ENCODE measurements around the gene STUB1. TPM values are rescaled to one million over a fixed set of nuclear protein-coding genes. Genes with fewer than 3 reads are reported as not detected.

Gene STUB1
- total and polyA plus RNA-seq, 2 donors (not counting 1 experiment from before 2014, with no cell fraction given) = 94.3 to 116 TPM

DNA sequence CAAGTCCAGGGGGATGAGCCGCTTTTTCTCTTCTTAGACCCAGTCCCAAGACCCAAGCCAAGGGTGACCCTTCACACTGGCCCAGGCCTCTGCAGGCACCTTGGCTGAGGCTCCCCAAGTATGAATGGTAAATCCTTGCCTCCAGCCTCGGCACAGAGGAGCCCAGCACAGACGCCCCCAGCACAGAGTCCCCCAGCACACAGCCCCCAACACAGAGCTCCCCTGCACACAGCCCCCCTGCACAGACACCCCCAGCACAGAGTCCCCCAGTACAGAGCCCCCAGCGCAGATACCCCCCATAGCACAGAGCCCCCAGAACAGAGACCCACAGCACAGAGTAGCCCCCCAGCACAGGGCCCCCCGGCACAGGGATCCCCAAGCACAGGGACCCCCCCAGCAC lies 39.6 kb upstream of the STUB1 start:
- no peak for TF ChIP-seq EZH2 (IDR thresholded peaks at IDR 0.05; ENCODE audit: borderline replicate concordance, insufficient read depth, low read depth, low read length, poor library complexity, severe bottlenecking)
- TF ChIP-seq, protein P1, sequence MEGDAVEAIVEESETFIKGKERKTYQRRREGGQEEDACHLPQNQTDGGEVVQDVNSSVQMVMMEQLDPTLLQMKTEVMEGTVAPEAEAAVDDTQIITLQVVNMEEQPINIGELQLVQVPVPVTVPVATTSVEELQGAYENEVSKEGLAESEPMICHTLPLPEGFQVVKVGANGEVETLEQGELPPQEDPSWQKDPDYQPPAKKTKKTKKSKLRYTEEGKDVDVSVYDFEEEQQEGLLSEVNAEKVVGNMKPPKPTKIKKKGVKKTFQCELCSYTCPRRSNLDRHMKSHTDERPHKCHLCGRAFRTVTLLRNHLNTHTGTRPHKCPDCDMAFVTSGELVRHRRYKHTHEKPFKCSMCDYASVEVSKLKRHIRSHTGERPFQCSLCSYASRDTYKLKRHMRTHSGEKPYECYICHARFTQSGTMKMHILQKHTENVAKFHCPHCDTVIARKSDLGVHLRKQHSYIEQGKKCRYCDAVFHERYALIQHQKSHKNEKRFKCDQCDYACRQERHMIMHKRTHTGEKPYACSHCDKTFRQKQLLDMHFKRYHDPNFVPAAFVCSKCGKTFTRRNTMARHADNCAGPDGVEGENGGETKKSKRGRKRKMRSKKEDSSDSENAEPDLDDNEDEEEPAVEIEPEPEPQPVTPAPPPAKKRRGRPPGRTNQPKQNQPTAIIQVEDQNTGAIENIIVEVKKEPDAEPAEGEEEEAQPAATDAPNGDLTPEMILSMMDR (IDR thresholded peaks at IDR 0.05) = no peak
- Mint-ChIP-seq H3K4me1 (peaks cover 24% of the 10 kb centered on the region), H3K9me3 (ENCODE audit: insufficient read depth) (no peaks in the 10 kb centered on the region), H3K27ac (no peak overlapping the region), H3K4me3 (no peak overlapping the region), H3K27me3 (no peaks in the 10 kb centered on the region)
- H3K4me3 ChIP-seq (ENCODE audit: control extremely low read depth in 1 of 5, extremely low read depth in 1 of 5, insufficient read depth in 1 of 5, low read depth in 2 of 5, low read length in 4 of 5) = no peak overlapping the region
- 86% methylated on average over 1 of the region's 5 CpGs for WGBS (ENCODE audit: insufficient coverage)
- H3K36me3 ChIP-seq (replicated peaks in 1 of 2; ENCODE audit: control extremely low read depth in 1 of 2, control insufficient read depth in 1 of 2, extremely low read depth in 1 of 2, insufficient read depth in 2 of 2, low read length in 1 of 2) = no peaks in the 10 kb centered on the region
- H3K4me2 ChIP-seq (replicated peaks; ENCODE audit: low read depth, low read length, poor library complexity, severe bottlenecking) = peak overlapping the region; percentile 87
- ATAC-seq (ENCODE audit: low read depth) (no peak), DNase-seq (no peak)
- intact Hi-C loops (cut with micrococcal nuclease) = loop anchor here (1.0 kb wide), 2 partner anchors 9 to 44 kb away; partner anchors contain the start of genes JMJD8 and WDR90
- peaks cover 9% of the 10 kb centered on the region for H3K79me2 ChIP-seq (ENCODE audit: control insufficient read depth, insufficient read depth, low read length)
- H3K4me1 ChIP-seq (ENCODE audit: control insufficient read depth in 2 of 2, insufficient read depth in 2 of 2, low read length in 2 of 2) = peaks cover 15 to 46% of the 10 kb centered on the region in 2 donors
- no peaks in the 10 kb centered on the region for H3K9me3 ChIP-seq (ENCODE audit: control extremely low read depth in 1 of 3, control insufficient read depth in 2 of 3, insufficient read depth in 1 of 3, low read length in 2 of 3)
- H4K20me1 ChIP-seq (ENCODE audit: control insufficient read depth, insufficient read depth, low read length, poor library complexity, severe bottlenecking) = peaks cover 6% of the 10 kb centered on the region
- no peak overlapping the region for H2AFZ ChIP-seq (ENCODE audit: insufficient read depth, low read depth, low read length, poor library complexity, severe bottlenecking)
- H3K9ac ChIP-seq (ENCODE audit: low read length) = no peak overlapping the region
- no peak overlapping the region for H3K27ac ChIP-seq (ENCODE audit: low read length in 2 of 2)
- ChIA-PET CTCF (no interaction called here), POLR2A (no interaction called here)
- no peaks in the 10 kb centered on the region for H3K27me3 ChIP-seq (replicated peaks in 1 of 4; ENCODE audit: control extremely low read depth in 1 of 4, control insufficient read depth in 3 of 4, insufficient read depth in 4 of 4, low read length in 3 of 4)

DNA sequence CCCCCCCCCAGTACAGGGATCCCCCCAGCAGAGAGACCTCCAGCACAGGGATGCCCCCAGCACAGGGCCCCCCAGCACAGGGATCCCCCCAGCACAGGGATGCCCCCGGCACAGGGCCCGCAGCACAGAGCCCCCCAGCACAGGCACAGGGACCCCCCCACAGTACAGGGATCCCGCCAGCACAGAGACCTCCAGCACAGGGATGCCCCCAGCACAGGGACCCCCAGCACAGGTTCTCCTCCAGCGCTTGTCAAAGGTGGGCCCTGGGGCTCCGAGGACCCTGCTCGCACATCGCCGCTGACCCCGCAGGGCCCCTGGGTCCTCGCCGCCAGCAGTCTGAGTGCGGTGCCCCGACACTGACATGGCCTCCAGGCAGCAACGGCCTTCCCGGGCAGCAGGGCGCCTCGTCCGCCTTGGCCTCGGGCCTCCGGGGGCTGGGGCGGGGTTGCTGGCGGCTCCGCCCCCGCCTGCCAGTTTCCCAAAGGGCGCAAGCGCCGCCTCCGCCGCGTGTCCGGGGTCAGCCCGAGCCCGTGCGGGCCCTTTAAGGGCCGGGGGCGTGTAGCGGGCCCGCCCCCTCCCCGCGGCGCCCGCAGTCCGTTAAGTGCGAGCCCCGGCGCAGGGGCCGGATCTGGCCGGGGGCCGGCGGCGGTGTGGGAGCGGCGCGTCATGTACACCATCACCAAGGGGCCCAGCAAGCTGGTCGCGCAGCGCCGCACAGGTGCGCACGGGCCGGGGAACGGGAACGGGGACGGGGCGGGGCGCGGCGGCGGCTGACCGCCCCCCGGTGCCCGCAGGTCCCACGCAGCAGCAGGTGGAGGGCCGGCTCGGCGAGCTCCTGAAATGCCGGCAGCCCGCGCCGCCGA lies 38.7 kb upstream of the STUB1 start, which contains the start of gene MCRIP2:
MCRIP2 (plus strand) TSS at position 503 of the 863 bp plus-strand sequence; CDS start at position 667, 164 bp downstream.
- H2AFZ ChIP-seq (ENCODE audit: insufficient read depth, low read depth, low read length, poor library complexity, severe bottlenecking) = peak within 1 kb of the TSS; percentile 79
- intact Hi-C loops (cut with micrococcal nuclease) = loop anchor here (1.0 kb wide), 2 partner anchors 8 to 43 kb away; partner anchors contain the start of genes JMJD8 and WDR90
- ChIA-PET CTCF (no interaction called here), POLR2A (interaction anchor here (0.6 kb wide), 2 partner anchors 25 to 421 kb away, joined by 3 to 4 read pairs; no protein-coding TSS in a partner anchor)
- no peaks in the 10 kb centered on the region for H3K27me3 ChIP-seq (replicated peaks in 1 of 4; ENCODE audit: control extremely low read depth in 1 of 4, control insufficient read depth in 3 of 4, insufficient read depth in 4 of 4, low read length in 3 of 4)
- no peaks in the 10 kb centered on the region for H3K9me3 ChIP-seq (ENCODE audit: control extremely low read depth in 1 of 3, control insufficient read depth in 2 of 3, insufficient read depth in 1 of 3, low read length in 2 of 3)
- H3K27ac Mint-ChIP-seq = peak within 1 kb of the TSS; percentile 61
- H4K20me1 ChIP-seq (ENCODE audit: control insufficient read depth, insufficient read depth, low read length, poor library complexity, severe bottlenecking) = peaks cover 6% of the 10 kb centered on the region
- H3K27me3 Mint-ChIP-seq = no peaks in the 10 kb centered on the region
- WGBS (ENCODE audit: insufficient coverage) = under 1% methylated on average over 79 of the region's 81 CpGs
- peak within 1 kb of the TSS; percentile 18 to 41 for H3K27ac ChIP-seq (ENCODE audit: low read length in 2 of 2)
- H3K4me1 Mint-ChIP-seq = peaks cover 23% of the 10 kb centered on the region
- H3K4me3 ChIP-seq (ENCODE audit: control extremely low read depth in 1 of 5, extremely low read depth in 1 of 5, insufficient read depth in 1 of 5, low read depth in 2 of 5, low read length in 4 of 5) = peak within 1 kb of the TSS in 4 of 5 experiments; percentile 42 to 75 (median 60)
- TF ChIP-seq EZH2 (IDR thresholded peaks at IDR 0.05; ENCODE audit: borderline replicate concordance, insufficient read depth, low read depth, low read length, poor library complexity, severe bottlenecking) = no peak
- TF ChIP-seq, protein P1 (IDR thresholded peaks at IDR 0.05) = no peak
- H3K4me2 ChIP-seq (replicated peaks; ENCODE audit: low read depth, low read length, poor library complexity, severe bottlenecking) = peak within 1 kb of the TSS; percentile 87
- H3K36me3 ChIP-seq (replicated peaks in 1 of 2; ENCODE audit: control extremely low read depth in 1 of 2, control insufficient read depth in 1 of 2, extremely low read depth in 1 of 2, insufficient read depth in 2 of 2, low read length in 1 of 2) = no peaks in the 10 kb centered on the region
- H3K79me2 ChIP-seq (ENCODE audit: control insufficient read depth, insufficient read depth, low read length) = peaks cover 6% of the 10 kb centered on the region
- peak within 1 kb of the TSS; percentile 73 for H3K9ac ChIP-seq (ENCODE audit: low read length)
- peak within 1 kb of the TSS; percentile 74 for H3K4me3 Mint-ChIP-seq
- no peaks in the 10 kb centered on the region for H3K9me3 Mint-ChIP-seq (ENCODE audit: insufficient read depth)
- peak; percentile 73 for DNase-seq
- peaks cover 15 to 44% of the 10 kb centered on the region in 2 donors for H3K4me1 ChIP-seq (ENCODE audit: control insufficient read depth in 2 of 2, insufficient read depth in 2 of 2, low read length in 2 of 2)
- ATAC-seq (ENCODE audit: low read depth) = peak; percentile 41

All from B cell (primary cell).